ENCODE results near the gene TBL3. TPM values are rescaled to one million over a fixed set of nuclear protein-coding genes. Genes with fewer than 3 reads are reported as not detected.
A peak's percentile ranks its signal among the peaks of the same experiment; 100 is the strongest.

TBL3 gene
- total and polyA plus RNA-seq, 9 of the 15 experiments (the other 6 are each of a cell fraction or from before 2014, with no cell fraction given), result 0.97 to 117 (median 24.5) TPM

GRCh38 chr16:2008009-2008526 is 36.2 kb downstream of the TBL3 start (continued):
- TF ChIP-seq CREB5 (CRISPR knock-in tag; IDR thresholded peaks at IDR 0.05) (no peak), EP400 (IDR thresholded peaks at IDR 0.05) (peak; percentile 67), MYC (IDR thresholded peaks at IDR 0.05; ENCODE audit: low read depth, low read length) (peak; percentile 55), MYC (CRISPR knock-in tag; IDR thresholded peaks at IDR 0.05; ENCODE audit: borderline replicate concordance, low read depth) (peak; percentile 62; the same call in 1 of the 2 replicates), THRAP3 (IDR thresholded peaks at IDR 0.05; ENCODE audit: borderline replicate concordance) (no peak)

GRCh38 chr16:2008631-2009163 is 36.8 kb downstream of the TBL3 start:
- peak; percentile 39 to 69 (median 48) for DNase-seq (ENCODE audit: extremely low read depth in 1 of 4, low spot score in 3 of 4)
- Histone ChIP-seq H3K36me3 (ENCODE audit: control insufficient read depth, insufficient read depth, low read length) (peaks cover 42% of the 10 kb centered on the region; the same call in 2 of the 3 replicates), H2AFZ (ENCODE audit: low read depth, low read length) (no peak overlapping the region), H3K27ac (ENCODE audit: extremely low read depth, low read depth, low read length) (peak overlapping the region; percentile 89), H4K20me1 (replicated peaks; ENCODE audit: control insufficient read depth, insufficient read depth, low read length) (peaks cover 41% of the 10 kb centered on the region), H3K79me2 (ENCODE audit: control insufficient read depth, insufficient read depth, low read length) (peaks cover 71% of the 10 kb centered on the region), H3K9ac (ENCODE audit: insufficient read depth in 1 of 2, low read depth in 2 of 2, low read length in 2 of 2) (peak overlapping the region; percentile 91 to 99), H3K4me1 (replicated peaks in 1 of 2; ENCODE audit: control insufficient read depth in 2 of 2, insufficient read depth in 2 of 2, low read length in 2 of 2) (peaks cover 25 to 72% of the 10 kb centered on the region in 2 experiments), H3K9me1 (ENCODE audit: control insufficient read depth, insufficient read depth, low read length) (peaks cover 19% of the 10 kb centered on the region), H3K9me3 (replicated peaks; ENCODE audit: control insufficient read depth, insufficient read depth, low read depth, low read length) (no peaks in the 10 kb centered on the region), H3K4me2 (ENCODE audit: insufficient read depth, low read length) (peak overlapping the region; percentile 93), H3K27me3 (ENCODE audit: control insufficient read depth in 2 of 2, insufficient read depth in 2 of 2, low read length in 2 of 2) (no peaks in the 10 kb centered on the region), H3K4me3 (peak overlapping the region; percentile 99)
- peak; percentile 23 for FAIRE-seq
- ChIA-PET POLR2A (interaction anchor here (1.0 to 2.6 kb wide), 3 partner anchors 12 to 146 kb away, joined by 7 to 13 read pairs (median 7); partner anchors contain the start of genes RPS2 and TRAF7), CTCF (ENCODE audit: low intra/inter-chr PET ratio) (no interaction called here)
- no TSS peak for BruUV-seq (replicated peaks)
- 1% methylated on average over 23 of the region's 23 CpGs for WGBS (ENCODE audit: insufficient coverage, low coverage, missing lambda C conversion rate)
- intact Hi-C loops (cut with micrococcal nuclease) (loop anchor here (2.0 kb wide), 1 partner anchor 16 kb away; no protein-coding TSS in a partner anchor), in situ Hi-C loops (cut with MboI) (no loop called here)
- peak; percentile 2; the same call in 2 of the 3 replicates for ATAC-seq
- no peak for TF ChIP-seq JUND (IDR thresholded peaks at IDR 0.05; ENCODE audit: borderline replicate concordance, low read depth, low read length)
- TF ChIP-seq JUND (tag; IDR thresholded peaks at IDR 0.05; ENCODE audit: borderline replicate concordance, low read depth, low read length), result no peak
- no peak for TF ChIP-seq MYNN (IDR thresholded peaks at IDR 0.05)
- no peak for TF ChIP-seq MYNN (CRISPR knock-in tag; IDR thresholded peaks at IDR 0.05)
- 0 out of 2 replicates have a peak, but pooled peaks have one; percentile 30 for TF ChIP-seq ZBTB2 (IDR thresholded peaks at IDR 0.05)
- no peak for TF ChIP-seq SRSF9 (IDR thresholded peaks at IDR 0.05; ENCODE audit: borderline replicate concordance, low read depth, low read length)
- no peak for TF ChIP-seq JUN (IDR thresholded peaks at IDR 0.05; ENCODE audit: borderline replicate concordance, low read depth, low read length)
- no peak for TF ChIP-seq JUN (CRISPR knock-in tag; IDR thresholded peaks at IDR 0.05; ENCODE audit: borderline replicate concordance)
- TF ChIP-seq HMG20A (CRISPR knock-in tag; conservative IDR thresholded peaks at IDR 0.05), result no peak
- no peak for TF ChIP-seq PATZ1 (CRISPR knock-in tag; IDR thresholded peaks at IDR 0.05; ENCODE audit: borderline replicate concordance)
- no peak for TF ChIP-seq NCOR1 (IDR thresholded peaks at IDR 0.05)
